K562 (cell line): ENCODE results near the gene ZNF385D. TPM values are rescaled to one million over a fixed set of nuclear protein-coding genes. Genes with fewer than 3 reads are reported as not detected.

Experiments
- ATF2 ChIP-seq: sonication (generic); formaldehyde crosslinking; IDR thresholded peaks from 2 replicates; pipeline ENCODE4 v1.8.1; 2022; ENCODE audit warnings: missing genetic modification reagents
- RBM34 ChIP-seq: fragments of 200-400 bp; formaldehyde crosslinking; IDR thresholded peaks from 2 replicates; pipeline ENCODE4 v1.6.1; 2018; ENCODE audit warnings: low read length, borderline replicate concordance; ENCODE audit not compliant: insufficient read depth
- SREBF2 ChIP-seq: sonication (generic); formaldehyde crosslinking; IDR thresholded peaks from 2 replicates; pipeline ENCODE4 v1.4.0; 2020; ENCODE audit warnings: mild to moderate bottlenecking, missing genetic modification reagents
- TARDBP ChIP-seq: fragments of 450-650 bp; IDR thresholded peaks from 2 replicates; pipeline ENCODE4 v1.6.1; 2016
- ZNF316 ChIP-seq: fragments of 450-650 bp; IDR thresholded peaks from 2 replicates; pipeline ENCODE4 v1.6.1; 2016
- polyA plus RNA-seq, 8 experiments: library from polyadenylated mRNA; depleted of rRNA in 4 of 8; stranded (reverse) in 5 of 8; unstranded in 3 of 8; fragments of >200 nt; fragmentation: Nextera tagmentation in 2 of 8; fragmentation: Illumina TruSeq in 1 of 8; extraction: Ambion mirVana in 2 of 8; extraction: Trizol in 1 of 8; gene quantifications; 2 replicates each; pipeline versions ENCODE4 v1.2.1 to v1.2.3, GENCODE V29; 2011 to 2014; ENCODE audit warnings: inconsistent platforms in 1 of 8, missing spikeins in 1 of 8
- total RNA-seq, 7 experiments: library from RNA; depleted of rRNA in 6 of 7; stranded (reverse); fragments of >200 nt in 6 of 7; fragmentation: Illumina TruSeq in 2 of 7; extraction: Trizol in 2 of 7; gene quantifications; 2 replicates each; pipeline versions ENCODE4 v1.2.1 to v1.2.3, GENCODE V29; 2011 to 2021; ENCODE audit warnings: low replicate concordance in 1 of 7
- TF ChIP-seq, protein P1 (sequence below): fragments of 450-650 bp; IDR thresholded peaks from 2 replicates; pipeline ENCODE4 v1.6.1; 2018; ENCODE audit not compliant: partially characterized antibody
- TF ChIP-seq, protein P2 (sequence below): fragments of 250-450 bp; sonication (Bioruptor Pico); IDR thresholded peaks from 2 replicates; pipeline ENCODE4 v1.8.0; 2021; ENCODE audit warnings: moderate library complexity, mild to moderate bottlenecking, inconsistent platforms

The ZNF385D gene
- total and polyA plus RNA-seq, 9 of the 15 experiments (the other 6 are each of a cell fraction or from before 2014, with no cell fraction given) = 0.14 to 1.7 (median 0.51) TPM

DNA sequence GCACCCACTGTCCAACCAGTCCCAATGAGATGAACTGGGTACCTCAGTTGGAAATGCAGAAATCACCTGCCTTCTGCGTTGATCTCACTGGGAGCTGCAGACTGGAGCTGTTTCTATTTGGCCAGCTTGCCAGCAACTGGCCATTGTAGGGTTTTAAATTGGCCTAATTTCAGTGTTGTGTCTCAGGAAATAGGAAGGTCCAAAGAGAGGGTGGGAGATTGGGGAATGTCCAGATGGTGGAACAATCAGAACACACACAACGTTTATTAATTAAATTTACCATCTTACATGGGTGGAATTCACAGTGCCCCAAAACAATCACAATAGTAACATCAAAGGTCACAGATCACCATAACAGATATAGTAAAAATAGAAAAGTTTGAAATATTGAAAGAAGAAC, 189.5 kb downstream of the ZNF385D start (continued):
- TF ChIP-seq ZNF316 (no peak), TARDBP (no peak), RBM34 (no peak), SREBF2 (CRISPR knock-in tag) (no peak), ATF2 (CRISPR knock-in tag) (no peak)
- TF ChIP-seq, protein P1, sequence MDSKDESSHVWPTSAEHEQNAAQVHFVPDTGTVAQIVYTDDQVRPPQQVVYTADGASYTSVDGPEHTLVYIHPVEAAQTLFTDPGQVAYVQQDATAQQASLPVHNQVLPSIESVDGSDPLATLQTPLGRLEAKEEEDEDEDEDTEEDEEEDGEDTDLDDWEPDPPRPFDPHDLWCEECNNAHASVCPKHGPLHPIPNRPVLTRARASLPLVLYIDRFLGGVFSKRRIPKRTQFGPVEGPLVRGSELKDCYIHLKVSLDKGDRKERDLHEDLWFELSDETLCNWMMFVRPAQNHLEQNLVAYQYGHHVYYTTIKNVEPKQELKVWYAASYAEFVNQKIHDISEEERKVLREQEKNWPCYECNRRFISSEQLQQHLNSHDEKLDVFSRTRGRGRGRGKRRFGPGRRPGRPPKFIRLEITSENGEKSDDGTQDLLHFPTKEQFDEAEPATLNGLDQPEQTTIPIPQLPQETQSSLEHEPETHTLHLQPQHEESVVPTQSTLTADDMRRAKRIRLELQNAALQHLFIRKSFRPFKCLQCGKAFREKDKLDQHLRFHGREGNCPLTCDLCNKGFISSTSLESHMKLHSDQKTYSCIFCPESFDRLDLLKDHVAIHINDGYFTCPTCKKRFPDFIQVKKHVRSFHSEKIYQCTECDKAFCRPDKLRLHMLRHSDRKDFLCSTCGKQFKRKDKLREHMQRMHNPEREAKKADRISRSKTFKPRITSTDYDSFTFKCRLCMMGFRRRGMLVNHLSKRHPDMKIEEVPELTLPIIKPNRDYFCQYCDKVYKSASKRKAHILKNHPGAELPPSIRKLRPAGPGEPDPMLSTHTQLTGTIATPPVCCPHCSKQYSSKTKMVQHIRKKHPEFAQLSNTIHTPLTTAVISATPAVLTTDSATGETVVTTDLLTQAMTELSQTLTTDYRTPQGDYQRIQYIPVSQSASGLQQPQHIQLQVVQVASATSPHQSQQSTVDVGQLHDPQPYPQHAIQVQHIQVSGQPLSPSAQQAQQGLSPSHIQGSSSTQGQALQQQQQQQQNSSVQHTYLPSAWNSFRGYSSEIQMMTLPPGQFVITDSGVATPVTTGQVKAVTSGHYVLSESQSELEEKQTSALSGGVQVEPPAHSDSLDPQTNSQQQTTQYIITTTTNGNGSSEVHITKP = no peak
- TF ChIP-seq, protein P2, sequence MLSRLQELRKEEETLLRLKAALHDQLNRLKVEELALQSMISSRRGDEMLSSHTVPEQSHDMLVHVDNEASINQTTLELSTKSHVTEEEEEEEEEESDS (CRISPR knock-in tag) = no peak
